Astrocyte of the spinal cord (primary cell): ENCODE data around the gene EFNA1.

Experiments
- DNase-seq: peaks from one replicate; pipeline ENCODE4 v3.0.0; 2011; ENCODE audit warnings: low read depth, low spot score
- H3K4me3 ChIP-seq: 2 replicates; pipeline ENCODE4 v1.5.1; 2011; ENCODE audit warnings: low read depth, mild to moderate bottlenecking, low read length, moderate library complexity
- in situ Hi-C: cut with HindIII; loops from 2 replicates; pipeline ENCODE4 v1.10.0; 2017; ENCODE audit warnings: low sequenced_read_pairs
- TF ChIP-seq, protein P1 (sequence below): IDR thresholded peaks from 2 replicates; pipeline ENCODE4 v1.5.1; 2012; ENCODE audit warnings: low read depth, mild to moderate bottlenecking, low read length, inconsistent platforms

EFNA1 gene

DNA sequence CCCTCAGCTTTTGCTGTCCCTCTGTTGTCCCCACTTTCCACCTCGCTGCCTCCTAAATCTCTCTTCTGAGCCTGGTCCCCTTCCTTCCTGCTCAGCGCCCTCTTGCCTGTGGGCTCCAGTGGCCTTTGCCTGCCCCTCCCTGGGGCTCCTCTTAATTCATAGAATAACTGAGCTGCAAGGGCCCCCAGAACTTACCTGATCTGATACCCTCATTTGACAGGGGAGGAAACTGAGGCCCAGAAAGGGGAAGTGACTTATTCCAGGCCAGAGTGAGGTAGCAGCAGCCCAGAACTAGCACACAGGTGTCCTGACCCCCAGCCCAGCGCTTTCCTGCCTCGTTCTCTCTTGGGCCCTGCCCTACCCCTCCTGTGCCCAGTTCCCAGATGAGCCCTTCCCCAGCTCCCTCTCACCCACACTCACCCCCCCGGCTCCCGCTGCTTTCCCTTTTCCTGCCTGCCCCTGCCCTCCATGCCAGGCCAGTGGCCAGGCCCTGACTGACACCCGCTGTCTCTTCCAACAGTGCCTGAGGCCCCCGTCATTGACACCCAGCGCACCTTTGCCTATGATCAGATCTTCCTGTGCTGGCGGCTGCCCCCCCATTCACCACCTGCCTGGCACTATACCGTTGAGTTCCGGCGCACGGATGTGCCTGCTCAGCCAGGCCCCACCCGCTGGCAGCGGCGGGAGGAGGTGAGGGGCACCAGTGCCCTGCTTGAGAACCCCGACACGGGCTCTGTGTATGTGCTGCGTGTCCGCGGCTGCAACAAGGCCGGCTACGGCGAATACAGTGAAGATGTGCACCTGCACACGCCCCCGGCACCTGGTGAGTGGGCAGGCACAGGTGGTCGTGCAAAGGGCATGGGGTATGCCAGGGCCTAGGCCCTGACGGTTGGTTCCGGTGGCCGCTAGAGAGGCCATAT is 51.7 kb downstream of the EFNA1 start:
- in situ Hi-C loops, result no loop called here
- no peak overlapping the region for H3K4me3 ChIP-seq
- TF ChIP-seq, protein P1, sequence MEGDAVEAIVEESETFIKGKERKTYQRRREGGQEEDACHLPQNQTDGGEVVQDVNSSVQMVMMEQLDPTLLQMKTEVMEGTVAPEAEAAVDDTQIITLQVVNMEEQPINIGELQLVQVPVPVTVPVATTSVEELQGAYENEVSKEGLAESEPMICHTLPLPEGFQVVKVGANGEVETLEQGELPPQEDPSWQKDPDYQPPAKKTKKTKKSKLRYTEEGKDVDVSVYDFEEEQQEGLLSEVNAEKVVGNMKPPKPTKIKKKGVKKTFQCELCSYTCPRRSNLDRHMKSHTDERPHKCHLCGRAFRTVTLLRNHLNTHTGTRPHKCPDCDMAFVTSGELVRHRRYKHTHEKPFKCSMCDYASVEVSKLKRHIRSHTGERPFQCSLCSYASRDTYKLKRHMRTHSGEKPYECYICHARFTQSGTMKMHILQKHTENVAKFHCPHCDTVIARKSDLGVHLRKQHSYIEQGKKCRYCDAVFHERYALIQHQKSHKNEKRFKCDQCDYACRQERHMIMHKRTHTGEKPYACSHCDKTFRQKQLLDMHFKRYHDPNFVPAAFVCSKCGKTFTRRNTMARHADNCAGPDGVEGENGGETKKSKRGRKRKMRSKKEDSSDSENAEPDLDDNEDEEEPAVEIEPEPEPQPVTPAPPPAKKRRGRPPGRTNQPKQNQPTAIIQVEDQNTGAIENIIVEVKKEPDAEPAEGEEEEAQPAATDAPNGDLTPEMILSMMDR, result no peak
- DNase-seq, result no peak

DNA sequence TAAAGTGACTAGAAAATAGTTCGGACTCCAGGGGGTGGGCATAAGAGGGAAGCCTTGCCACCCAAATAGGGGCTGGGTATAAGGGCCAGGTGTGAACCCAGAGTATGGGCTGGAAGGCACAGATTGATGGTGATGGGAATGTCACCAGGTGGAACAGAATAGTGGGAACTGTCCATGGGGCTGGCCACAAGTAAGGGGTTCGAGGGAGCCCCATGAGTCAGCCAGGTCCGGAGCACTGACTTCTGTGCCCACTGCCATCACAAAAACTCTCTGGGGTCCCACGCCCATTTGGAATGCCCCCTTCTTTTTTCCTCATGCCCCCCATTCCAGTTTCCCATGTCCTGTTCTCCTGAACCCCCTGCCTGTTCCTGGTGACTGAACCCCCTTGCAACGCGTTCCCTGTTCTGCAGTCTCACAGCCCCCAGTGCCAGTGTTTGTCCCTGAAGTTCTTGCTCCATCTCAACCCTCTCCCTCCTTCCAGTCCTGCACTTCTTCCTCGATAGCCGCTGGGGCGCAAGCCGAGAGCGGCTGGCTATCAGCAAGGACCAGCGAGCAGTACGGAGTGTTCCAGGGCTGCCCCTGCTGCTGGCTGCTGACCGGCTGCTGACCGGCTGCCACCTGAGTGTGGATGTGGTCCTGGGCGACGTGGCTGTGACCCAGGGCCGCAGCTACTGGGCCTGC is 53.8 kb downstream of the EFNA1 start:
- DNase-seq, result no peak
- in situ Hi-C loops, result no loop called here
- TF ChIP-seq, protein P1, result no peak
- no peak overlapping the region for H3K4me3 ChIP-seq

DNA sequence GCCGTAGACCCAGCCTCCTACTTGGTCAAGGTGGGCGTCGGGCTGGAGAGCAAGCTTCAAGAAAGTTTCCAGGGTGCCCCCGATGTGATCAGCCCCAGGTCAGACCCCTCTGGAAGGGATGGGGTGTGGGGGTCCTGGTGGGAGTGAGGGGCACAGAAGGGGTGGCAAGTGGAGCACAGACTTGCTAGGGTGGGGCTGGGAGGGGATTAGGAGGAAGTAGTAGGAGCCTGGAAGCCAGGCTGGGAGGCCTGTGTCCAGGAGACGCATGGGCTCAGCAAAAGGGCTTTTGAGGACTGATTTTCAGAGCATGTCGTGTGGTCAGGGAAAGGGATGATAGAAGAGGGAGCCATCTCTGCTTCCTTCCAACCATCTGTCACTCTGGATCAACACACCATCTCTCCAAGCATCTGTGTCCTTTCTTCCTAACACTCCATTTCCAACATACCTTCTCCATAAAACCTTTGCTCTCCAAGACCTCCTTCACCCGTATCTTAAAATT is 54.4 kb downstream of the EFNA1 start:
- no peak for DNase-seq
- TF ChIP-seq, protein P1, result no peak

GRCh38 chr1:155183775-155184221 is 56.1 kb downstream of the EFNA1 start:
- no peak overlapping the region for H3K4me3 ChIP-seq
- in situ Hi-C loops, result no loop called here
- no peak for DNase-seq
- TF ChIP-seq, protein P1, result no peak

More for the DNA sequence above, 54.4 kb downstream of the EFNA1 start:
- in situ Hi-C loops, result no loop called here
- H3K4me3 ChIP-seq, result no peak overlapping the region

DNA sequence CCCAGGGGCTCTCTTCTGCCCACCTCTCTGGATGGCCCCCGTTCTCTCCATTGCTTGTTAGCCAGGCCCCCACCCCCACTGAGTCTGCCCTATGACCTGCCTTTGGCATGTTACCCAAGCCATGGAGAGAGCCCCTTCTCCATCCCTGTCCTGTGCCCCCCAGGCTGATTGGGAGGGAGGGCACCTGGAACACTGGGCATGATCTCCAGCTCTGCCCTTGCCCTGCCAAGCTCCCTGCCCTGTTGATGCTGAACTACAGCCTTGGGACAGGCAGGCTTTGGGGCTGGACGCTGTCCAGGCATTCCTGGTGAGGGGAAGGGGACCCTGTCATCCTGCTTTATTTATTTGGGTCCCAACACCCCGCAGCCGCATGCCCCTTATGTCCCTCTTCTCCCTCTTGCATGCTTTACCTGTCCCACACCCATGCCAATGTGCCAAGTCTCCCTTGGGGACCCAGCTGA is 56.7 kb downstream of the EFNA1 start:
- no peak overlapping the region for H3K4me3 ChIP-seq
- DNase-seq, result no peak
- in situ Hi-C loops, result no loop called here
- TF ChIP-seq, protein P1, result no peak
